ENCODE measurements around the gene SMIM38.

DNA sequence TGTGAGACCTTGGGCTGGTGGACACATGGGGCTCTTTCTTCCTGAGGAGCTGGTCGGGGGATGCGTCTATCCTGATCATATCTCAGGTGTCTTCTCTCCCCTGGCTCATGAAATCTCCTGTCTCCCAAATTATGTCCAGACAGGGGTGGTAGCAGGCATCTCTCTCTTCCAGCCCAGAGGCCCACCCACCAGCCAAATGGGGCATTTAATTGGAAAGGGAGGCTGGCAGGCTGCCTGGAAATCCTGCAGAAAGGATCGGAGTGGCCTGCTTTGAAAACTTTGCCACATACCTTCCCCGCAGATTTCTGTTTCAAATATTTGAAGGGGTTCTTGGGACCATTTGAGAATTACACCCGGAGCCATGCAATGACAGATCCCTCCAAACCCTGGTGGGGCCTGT is 37.4 kb downstream of the SMIM38 start:
- TF ChIP-seq, protein P1, sequence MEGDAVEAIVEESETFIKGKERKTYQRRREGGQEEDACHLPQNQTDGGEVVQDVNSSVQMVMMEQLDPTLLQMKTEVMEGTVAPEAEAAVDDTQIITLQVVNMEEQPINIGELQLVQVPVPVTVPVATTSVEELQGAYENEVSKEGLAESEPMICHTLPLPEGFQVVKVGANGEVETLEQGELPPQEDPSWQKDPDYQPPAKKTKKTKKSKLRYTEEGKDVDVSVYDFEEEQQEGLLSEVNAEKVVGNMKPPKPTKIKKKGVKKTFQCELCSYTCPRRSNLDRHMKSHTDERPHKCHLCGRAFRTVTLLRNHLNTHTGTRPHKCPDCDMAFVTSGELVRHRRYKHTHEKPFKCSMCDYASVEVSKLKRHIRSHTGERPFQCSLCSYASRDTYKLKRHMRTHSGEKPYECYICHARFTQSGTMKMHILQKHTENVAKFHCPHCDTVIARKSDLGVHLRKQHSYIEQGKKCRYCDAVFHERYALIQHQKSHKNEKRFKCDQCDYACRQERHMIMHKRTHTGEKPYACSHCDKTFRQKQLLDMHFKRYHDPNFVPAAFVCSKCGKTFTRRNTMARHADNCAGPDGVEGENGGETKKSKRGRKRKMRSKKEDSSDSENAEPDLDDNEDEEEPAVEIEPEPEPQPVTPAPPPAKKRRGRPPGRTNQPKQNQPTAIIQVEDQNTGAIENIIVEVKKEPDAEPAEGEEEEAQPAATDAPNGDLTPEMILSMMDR (IDR thresholded peaks at IDR 0.05): no peak
- TF ChIP-seq POLR2A (IDR thresholded peaks at IDR 0.05): no peak

Measured in body of pancreas (tissue), 4 donors.